HG03175 (cell line): ENCODE results near the gene HEMGN.
"Not testable (repeated sequence)": the region's sequence is repeated elsewhere in the genome, so short reads cannot be mapped to it uniquely, and the experiment has no call there.

ENCODE experiments used
- ATAC-seq: cut with Tn5 transposase; IDR thresholded peaks from one replicate; pipeline ENCODE4 v1.9.1; 2021; ENCODE audit warnings: mild to moderate bottlenecking, moderate library complexity; ENCODE audit not compliant: unreplicated experiment

Gene HEMGN

GRCh38 chr9:97966493-97966892 is 28.5 kb upstream of the HEMGN start:
- ATAC-seq: no peak

GRCh38 chr9:97964901-97965300 is 26.9 kb upstream of the HEMGN start:
- no peak for ATAC-seq

- ATAC-seq: no peak
These were observed 25.3 kb upstream of the HEMGN start for GRCh38 chr9:97963232-97963631.

GRCh38 chr9:97962575-97962974 is 24.6 kb upstream of the HEMGN start:
- ATAC-seq: no peak

GRCh38 chr9:97962136-97962535 is 24.2 kb upstream of the HEMGN start:
- ATAC-seq: no peak

- ATAC-seq: no peak
These were observed 23.4 kb upstream of the HEMGN start for GRCh38 chr9:97961361-97961760.

GRCh38 chr9:97960678-97961328 is 22.8 kb upstream of the HEMGN start:
- not testable (repeated sequence) for ATAC-seq

GRCh38 chr9:97959585-97959984 is 21.6 kb upstream of the HEMGN start:
- no peak for ATAC-seq

GRCh38 chr9:97958812-97959511 is 21.0 kb upstream of the HEMGN start:
- no peak for ATAC-seq

- no peak for ATAC-seq
These were observed 18.4 kb upstream of the HEMGN start for GRCh38 chr9:97956331-97956730.

- no peak for ATAC-seq
These were observed 16.6 kb upstream of the HEMGN start for GRCh38 chr9:97954550-97954989.

GRCh38 chr9:97950873-97951272 is 12.9 kb upstream of the HEMGN start:
- not testable (repeated sequence) for ATAC-seq

GRCh38 chr9:97947094-97947493 is 9.1 kb upstream of the HEMGN start:
- not testable (repeated sequence) for ATAC-seq

GRCh38 chr9:97945470-97945869 is 7.5 kb upstream of the HEMGN start:
- not testable (repeated sequence) for ATAC-seq

GRCh38 chr9:97944612-97945011 is 6.6 kb upstream of the HEMGN start:
- no peak for ATAC-seq

- ATAC-seq: no peak
These were observed 5.4 kb upstream of the HEMGN start for GRCh38 chr9:97943308-97943855.

- no peak for ATAC-seq
These were observed 3.4 kb upstream of the HEMGN start for GRCh38 chr9:97941323-97941722.

- ATAC-seq: no peak
These were observed 2.8 kb upstream of the HEMGN start for GRCh38 chr9:97940741-97941140.

- no peak for ATAC-seq
These were observed 2.3 kb upstream of the HEMGN start for GRCh38 chr9:97940233-97940632.

GRCh38 chr9:97936998-97937397 is 974 bp downstream of the HEMGN start:
- no peak for ATAC-seq

- no peak for ATAC-seq
These were observed 2.7 kb downstream of the HEMGN start for GRCh38 chr9:97935276-97935675.
